ENCODE results near the gene RAD23B.
"Not testable (repeated sequence)": the region's sequence is repeated elsewhere in the genome, so short reads cannot be mapped to it uniquely, and the experiment has no call there.

Gene RAD23B
- long read RNA-seq, donor 1, full-length matches to known transcripts, result 24 of 146 reads
- long read RNA-seq, donor 1, partial matches to known transcripts, result 122 of 146 reads
- long read RNA-seq, donor 1, other reads (novel, unspliced or antisense), result 0 of 146 reads
- long read RNA-seq, donor 2, full-length matches to known transcripts, result 22 of 77 reads
- long read RNA-seq, donor 2, partial matches to known transcripts, result 55 of 77 reads
- long read RNA-seq, donor 2, other reads (novel, unspliced or antisense), result 0 of 77 reads
- long read RNA-seq, donor 3, full-length matches to known transcripts, result 17 of 37 reads
- long read RNA-seq, donor 3, partial matches to known transcripts, result 20 of 37 reads
- long read RNA-seq, donor 3, other reads (novel, unspliced or antisense), result 0 of 37 reads
- long read RNA-seq, donor 4, full-length matches to known transcripts, result 19 of 201 reads
- long read RNA-seq, donor 4, partial matches to known transcripts, result 182 of 201 reads
- long read RNA-seq, donor 4, other reads (novel, unspliced or antisense), result 0 of 201 reads
- long read RNA-seq, donor 5, full-length matches to known transcripts, result 24 of 113 reads
- long read RNA-seq, donor 5, partial matches to known transcripts, result 89 of 113 reads
- long read RNA-seq, donor 5, other reads (novel, unspliced or antisense), result 0 of 113 reads
- long read RNA-seq, donor 6, full-length matches to known transcripts, result 23 of 132 reads
- long read RNA-seq, donor 6, partial matches to known transcripts, result 109 of 132 reads
- long read RNA-seq, donor 6, other reads (novel, unspliced or antisense), result 0 of 132 reads
- long read RNA-seq, donor 7, full-length matches to known transcripts, result 29 of 222 reads
- long read RNA-seq, donor 7, partial matches to known transcripts, result 193 of 222 reads
- long read RNA-seq, donor 7, other reads (novel, unspliced or antisense), result 0 of 222 reads
- long read RNA-seq, donor 8, full-length matches to known transcripts, result 33 of 172 reads
- long read RNA-seq, donor 8, partial matches to known transcripts, result 139 of 172 reads
- long read RNA-seq, donor 8, other reads (novel, unspliced or antisense), result 0 of 172 reads

DNA sequence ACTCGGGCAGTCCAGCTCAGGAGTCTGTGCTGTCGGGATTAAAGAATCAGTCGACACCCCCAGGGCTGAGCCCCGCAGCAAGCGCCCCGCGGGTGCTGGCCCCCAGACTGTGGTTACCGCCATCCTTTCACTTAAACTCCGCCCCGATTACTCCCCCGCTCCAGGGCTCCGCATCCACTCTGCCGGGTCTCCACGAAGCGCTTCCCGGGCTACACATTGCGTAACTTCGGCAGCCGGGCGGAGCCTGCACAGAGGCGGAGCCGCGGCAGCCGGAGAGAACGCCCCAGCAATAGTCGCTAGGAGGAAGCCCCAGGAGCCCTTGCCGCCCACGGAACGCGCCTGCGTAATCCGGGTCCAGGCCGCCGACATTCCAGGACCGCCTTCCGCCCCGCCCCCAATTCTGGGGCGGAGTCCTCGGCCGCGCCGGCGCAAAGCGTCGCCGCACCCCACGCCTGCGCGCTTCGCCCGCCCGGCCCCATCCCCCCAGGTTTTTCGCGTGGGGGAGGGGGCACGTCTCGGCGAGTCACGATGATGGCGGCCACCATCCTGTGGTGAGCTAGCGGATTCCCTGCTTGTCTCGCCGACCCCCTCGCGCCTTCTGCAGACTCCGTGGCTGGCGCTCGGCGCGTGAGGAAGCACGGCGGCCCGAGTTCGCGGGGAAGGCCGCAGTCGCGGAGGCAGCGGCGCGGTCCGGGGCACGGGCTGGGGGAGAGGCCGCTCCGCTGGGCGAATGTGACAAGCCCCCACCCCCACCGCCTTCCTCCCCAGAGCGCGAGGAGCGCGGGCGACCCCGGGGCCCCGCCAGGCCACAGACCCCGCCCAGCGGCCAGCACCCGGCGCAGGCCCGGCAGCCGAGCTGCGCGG, at the start of gene RAD23B:
RAD23B (plus strand) TSS at position 521 of the 864 bp plus-strand sequence. CDS start 351 bp downstream, outside the sequence.
- DNase-seq, result peak; percentile 100

DNA sequence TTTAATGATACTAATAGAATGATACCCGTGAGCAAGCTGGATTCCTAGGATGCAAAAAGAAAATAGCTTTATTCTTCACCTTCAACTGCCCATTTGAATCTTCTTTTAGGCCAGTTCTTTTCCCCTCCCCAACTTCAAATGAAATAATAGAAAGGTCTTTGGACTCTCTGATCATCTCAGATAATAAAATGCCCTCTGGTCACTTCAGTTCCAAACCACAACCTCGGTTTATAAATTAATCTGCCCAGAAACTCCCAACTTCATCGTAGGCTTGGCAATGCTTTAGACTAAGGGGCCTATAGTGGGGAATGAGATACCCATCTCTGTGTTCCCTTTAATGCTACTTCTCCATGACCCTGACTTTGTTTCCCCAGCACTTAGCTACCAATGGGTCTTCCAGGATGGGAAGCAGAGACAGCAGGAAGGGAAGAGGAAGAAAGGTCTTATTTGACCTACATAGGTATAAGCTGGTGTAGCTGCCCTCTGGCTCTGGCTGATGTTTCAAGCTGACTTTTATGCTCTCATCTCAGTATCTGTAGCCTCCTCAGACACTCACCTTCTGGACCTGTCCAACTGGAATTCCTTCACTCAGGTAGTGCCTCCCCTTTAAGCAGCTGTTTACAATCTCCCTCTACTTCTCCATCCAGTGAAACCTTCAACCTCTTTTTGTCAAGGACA, 47.2 kb upstream of the RAD23B start:
- no peak for DNase-seq

DNA sequence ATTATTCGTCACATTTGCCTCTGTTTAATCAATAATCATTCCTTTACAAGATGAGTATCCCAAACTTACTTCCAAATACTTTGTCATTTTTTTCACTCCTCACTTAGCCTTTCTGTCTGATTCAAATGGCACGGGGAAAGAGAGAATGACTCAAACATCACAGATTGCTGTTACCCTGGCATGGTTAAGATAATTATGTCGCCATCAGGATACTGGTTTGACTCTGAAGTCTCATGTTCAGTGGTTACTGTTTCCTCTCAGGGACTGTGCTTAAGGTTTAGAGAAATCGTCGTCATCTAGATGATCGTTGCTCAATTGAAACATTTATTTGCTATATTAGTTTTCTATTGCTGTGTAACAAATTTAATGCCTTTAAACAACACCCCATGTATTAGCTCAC, 45.2 kb upstream of the RAD23B start:
- DNase-seq, result no peak

DNA sequence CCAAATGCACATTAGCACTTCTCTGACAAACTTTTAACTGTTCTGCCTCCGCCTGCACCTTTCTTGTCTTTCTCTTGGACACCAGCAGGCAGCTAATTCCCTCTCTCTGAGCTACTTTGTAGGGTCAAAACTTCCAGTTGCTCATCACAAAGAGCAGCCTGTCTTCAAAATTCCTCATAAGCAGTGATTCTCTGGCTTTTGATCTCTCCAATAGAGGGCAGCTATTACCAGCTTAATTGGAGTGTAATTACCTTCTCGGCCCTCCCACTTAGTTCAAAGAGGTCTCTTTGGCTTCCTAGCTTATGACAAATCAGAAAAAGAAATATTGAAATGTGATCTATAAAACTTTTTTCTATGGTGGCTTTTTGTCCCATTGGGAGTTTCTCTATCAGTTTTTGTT, 43.6 kb upstream of the RAD23B start:
- no peak for DNase-seq

DNA sequence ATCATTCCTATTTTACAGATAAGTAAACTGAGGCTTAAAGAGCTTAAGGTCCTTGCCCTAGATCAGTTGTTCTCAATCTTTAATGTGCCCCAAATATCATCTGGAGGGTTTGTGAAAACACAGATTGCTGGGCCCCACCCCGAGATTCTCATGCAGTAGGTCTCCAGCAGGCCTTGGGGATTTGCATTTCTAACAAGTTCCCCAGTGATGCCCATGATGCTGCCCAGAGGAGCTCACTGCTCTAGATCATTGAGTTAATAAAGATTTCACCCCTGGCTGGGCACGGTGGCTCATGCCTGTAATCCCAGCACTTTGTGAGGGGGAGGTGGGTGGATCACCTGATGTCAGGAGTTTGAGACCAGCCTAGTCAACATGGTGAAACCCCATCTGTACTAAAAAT, 42.8 kb upstream of the RAD23B start:
- no peak for DNase-seq

DNA sequence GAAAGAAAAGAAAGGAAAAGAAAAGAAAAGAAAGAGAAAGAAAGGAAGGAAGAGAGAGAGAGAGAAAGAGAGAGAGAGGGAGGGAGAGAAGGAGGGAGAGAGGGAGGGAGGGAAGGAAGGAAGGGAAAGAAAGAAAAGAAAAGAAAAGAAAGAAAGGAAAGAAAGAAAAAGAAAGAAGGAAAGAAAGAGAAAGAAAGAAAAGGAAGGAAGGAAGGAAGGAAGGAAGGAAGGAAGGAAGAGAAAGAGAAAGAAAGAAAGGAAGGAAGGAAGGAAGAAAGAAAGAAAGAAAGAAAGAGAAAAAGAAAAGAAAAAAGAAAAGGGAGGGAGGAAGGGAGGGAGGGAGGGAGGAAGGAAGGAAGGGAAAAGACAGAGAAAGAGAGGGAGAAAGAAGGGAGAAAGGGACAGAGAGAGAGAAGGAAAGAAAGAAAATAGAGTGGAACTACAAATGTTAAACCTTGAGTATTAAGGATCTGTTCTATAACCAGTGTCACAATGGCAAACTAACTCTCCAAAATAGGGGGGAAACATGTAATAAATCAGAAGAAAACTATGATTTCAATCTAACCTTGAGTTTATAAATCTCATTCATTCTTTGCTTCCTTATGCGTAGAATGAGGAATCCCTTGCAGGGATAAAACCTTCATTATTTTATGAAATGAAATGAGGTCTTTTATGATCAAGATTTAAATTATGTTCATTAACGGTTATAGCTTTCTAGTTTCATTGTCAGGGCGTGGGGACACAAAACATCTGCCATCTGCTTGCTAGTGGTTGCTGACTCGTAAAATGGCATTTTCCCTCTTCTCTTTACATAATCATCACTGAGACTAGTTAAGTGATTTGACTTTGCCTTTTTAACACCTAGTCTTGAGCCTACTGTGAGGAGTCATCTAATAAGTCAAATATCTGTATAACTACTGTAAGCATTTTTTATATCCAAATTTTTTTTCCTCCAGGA, 40.7 kb upstream of the RAD23B start:
- no peak for DNase-seq

DNA sequence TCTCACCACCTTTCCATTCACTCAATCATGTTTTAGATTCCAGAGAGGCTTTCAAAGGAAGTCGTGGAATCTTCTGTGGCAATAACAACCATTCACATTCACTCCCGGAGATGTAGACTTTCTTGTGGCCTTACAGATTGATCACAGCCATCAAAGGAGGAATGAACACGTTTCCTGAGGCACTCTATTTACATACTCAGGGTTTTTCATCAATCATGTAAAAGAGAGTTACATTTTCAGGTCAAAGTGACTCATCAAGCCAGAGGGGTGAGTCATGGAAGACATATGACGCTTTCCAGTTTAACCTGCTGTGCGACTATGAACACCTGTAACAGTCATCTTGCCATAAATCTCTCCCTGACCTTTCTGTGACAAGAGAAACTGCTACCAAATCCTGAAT, 39.3 kb upstream of the RAD23B start:
- DNase-seq, result no peak

DNA sequence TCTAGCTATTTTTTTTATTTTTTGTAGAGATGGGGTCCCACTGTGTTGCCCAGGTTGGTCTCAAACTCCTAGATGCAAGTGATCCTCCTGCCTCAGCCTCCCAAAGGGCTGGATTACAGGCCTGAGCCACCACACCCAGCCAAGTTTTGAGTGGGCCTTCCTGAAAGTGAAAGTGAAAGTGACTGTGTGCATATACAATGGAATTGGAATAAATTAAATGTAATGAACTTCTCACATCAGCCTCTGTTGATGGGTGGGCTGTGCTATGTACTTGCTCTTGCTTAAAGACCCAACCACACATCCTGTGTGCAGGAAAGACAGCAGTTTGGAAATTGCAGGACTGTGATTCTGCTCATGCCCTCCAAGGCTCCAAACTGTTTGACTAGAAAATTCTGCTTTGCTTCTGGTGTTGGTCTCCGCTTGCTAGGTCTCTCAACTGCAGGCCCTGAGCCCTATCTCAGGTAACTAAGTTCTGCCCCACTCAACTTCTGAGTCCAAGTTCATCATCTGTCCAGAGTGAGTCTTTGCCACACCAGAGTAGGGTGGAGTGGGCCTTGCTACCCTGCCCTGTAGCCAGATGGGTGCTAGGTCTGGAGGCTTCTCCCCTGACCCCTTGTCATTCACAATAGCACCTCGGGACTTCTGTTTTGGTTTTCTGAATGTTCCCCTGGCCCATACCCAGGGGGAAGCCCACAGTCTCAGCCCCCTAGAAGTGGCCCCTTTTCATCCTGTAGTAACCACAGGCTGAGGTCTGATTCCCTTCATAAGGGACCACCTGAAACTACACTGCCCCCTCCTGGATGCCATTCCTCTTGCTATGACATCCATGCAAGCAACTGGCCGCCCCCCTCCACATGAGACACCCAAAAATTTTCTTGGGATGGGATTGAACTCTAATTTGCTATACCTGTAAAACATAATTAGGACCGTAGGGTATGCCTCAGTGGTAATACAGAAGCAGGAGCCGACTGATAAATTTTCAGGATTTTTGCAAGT, 36.5 kb upstream of the RAD23B start:
- no peak for DNase-seq

DNA sequence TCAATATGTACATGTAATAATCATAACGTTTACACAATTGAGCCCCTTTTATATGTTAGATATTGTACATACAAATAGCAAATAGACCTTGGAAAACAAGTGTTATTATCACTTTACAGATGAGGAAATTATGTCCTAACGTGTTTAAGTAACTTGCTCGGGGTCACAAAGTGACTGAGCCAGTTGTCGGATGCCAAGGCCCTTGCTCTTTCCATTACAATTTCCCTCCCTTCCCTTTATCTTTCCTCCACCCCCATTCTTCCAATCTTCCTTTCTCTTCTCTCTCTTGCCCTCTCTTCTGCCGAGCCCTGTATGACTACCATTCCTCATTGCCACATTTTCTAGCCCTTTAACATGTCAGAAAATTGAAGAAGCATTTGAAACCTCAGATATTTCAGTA, 34.4 kb upstream of the RAD23B start:
- no peak for DNase-seq

DNA sequence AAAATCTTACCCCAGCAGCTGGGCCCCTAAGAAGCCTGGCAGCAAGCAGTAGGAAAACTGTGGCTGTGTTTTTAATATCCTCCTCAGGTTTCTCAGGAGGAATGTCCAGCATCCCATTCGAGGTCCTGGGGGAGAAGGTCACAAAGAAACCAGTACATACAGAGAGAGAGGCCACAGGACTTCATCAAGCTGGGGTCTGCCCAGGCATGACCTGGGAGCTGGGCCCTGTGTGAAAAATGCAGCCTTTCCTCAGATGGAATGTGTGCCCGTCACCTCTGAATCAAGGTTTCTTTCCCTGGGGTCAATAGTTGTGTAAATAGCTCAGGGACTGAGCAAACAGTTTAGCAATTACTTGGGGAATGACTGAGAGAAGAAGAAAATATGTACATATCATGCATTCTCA, 33.9 kb upstream of the RAD23B start:
- peak; percentile 37 for DNase-seq

DNA sequence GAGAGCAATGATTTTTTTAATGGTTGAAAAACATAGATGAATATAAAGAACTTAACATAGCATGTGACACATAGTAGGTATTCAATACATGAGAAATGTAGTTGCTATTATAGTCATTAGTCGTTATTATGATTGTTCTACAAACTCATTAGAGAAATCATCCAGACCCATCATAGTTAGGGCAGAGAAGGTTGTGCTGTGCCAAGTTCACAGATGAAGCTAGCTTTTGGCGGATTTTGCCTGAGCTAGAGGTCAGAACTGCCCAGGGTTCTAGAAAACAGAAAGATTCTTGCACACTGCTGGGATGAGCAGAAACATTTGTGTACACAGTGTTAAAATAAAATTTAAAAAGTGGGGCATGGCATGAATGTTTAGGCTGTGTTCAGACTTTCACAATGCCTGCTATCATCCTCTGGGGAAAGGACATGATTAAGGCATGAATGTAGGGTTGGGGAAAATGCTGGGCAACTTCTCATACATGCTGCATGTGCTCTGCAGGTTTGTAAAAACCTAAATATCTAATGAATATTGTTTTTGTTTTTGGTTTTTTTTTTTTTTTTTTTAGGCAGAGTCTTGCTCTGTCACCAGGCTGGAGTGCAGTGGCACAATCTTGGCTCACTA, 33.3 kb upstream of the RAD23B start:
- no peak for DNase-seq

DNA sequence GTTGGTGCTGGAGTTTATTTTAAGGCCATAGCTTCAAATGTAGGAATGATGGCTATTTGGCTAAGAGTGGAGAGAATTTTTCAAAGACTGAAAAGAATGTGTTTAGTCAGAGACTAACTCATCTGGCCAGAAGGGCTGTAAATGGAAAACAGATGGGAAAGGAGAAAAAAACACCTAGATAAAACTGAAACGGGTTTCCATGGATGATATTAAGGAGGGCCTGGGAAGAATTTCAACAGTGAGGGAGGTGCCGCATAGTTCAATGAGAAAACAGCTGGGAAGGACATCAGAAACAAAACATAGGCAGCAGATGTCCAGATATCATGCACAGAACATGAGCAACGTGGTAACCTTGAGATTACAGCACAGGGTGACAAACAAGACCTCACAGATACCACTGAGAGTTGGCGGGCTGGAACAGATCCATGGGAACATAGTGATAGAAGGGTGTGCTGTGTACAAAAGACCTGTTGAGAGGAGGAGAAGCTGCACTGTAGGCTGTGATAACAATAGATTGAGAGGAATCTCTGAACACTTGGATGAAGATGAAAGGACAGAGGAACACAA, 31.2 kb upstream of the RAD23B start:
- no peak for DNase-seq

DNA sequence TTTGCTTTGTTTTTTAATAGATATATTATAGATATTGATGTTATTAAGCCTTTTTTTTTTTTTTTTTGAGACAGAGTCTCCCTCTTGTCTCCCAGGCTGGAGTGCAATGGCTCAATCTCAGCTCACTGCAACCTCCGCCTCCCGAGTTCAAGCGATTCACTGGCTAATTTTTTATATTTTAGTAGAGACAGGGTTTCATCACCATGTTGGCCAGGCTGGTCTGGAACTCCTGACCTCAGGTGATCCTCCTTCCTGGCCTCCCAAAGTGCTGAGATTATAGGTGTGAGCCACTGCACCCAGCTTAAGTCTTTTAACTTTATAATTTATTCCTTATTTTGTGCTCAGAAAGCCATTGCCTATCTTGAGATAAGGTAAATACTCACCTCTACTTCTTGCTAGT, 24.2 kb upstream of the RAD23B start:
- no peak for DNase-seq

DNA sequence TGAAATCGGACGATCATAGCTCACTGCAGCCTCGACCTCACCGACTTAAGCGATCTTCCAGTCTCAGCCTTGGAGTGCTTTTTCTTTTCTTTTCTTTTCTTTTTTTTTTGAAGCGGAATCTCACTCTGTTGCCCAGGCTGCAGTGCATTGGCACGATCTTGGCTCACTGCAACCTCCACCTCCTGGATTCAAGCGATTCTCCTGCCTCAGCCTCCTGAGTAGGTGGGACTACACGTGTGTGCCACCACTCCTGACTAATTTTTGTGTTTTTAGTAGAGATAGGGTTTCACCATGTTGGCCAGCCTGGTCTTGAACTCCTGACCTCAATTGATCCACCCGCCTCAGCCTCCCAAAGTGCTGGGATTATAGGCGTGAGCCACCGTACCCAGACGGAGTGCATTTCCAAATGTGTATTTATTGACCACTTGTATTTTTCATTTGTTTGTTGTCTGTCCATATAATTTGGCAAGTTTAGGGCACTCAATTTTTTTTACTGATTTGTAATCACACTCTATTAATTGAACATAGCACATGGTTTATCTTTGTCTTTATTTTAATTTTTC, 23.2 kb upstream of the RAD23B start:
- not testable (repeated sequence) for DNase-seq

DNA sequence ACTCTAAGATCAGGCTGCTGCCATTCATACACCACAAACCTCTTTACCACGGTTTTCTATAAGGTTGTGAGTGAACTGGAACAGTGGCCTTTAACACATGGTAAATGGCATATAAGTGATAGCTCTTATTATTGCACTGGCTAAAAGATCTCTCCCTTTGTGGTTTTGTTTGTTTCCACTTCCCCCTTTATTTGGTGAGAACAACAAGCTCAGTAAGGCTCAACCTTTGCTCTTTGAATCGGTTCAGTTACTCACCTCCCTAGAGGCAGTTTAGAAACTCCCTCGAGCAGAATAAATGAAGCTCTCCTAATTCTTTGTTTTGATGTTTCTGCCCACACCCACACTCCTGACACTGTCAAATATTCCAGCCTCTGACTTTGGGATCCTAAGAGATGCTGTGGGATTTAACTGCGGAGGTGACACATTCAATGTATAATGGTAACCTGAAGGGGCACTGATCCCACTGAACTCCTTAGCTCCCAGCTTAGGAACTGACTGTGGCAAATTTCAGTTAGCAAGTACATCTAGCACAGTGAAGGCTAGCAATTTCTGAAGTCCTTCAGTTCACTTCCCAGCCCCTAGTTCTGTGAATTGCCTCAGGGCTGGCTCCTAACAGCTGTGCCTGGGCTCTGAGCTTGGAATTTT, 22.5 kb upstream of the RAD23B start:
- no peak for DNase-seq

DNA sequence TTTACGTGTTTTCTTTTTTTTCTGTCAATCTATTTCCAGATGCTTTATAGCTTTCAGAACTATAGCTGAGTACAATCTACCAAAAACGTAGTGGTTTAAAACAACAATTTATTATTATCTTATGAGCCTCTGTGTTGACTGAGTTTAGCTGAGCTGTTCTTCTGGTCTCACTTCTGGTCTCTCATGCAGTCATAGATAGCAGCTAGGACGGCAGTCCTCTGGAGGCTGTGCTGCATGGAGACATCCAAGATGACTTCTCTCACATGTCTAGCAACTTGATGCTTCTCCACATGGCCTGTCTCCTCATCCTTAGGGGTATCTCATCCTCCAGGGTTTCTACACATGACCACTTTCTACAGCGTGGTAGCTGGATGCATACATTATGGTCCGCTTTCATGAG, 22.0 kb upstream of the RAD23B start:
- no peak for DNase-seq

DNA sequence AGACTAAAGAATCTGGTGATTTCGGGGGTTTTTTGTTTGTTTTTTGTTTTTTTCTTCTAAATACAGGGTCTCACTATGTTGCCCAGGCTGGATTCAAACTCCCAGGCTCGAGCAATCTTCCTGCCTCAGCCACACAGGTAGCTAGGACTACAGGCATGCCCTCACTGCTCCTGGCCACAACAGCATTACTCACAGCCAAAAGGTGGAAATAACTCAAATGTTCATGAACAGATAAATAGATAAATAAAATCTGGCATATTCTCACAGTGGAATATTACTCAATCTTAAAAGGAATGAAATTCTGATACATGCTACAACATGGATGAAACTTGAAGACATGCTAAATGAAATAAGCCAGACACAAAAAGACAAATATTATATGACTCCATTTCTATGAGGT, 19.8 kb upstream of the RAD23B start:
- DNase-seq, result no peak

All from right kidney (tissue), 9 donors.